ENCODE results near the gene DLG5.
"Not testable (repeated sequence)": the region's sequence is repeated elsewhere in the genome, so short reads cannot be mapped to it uniquely, and the experiment has no call there.

Gene DLG5

DNA sequence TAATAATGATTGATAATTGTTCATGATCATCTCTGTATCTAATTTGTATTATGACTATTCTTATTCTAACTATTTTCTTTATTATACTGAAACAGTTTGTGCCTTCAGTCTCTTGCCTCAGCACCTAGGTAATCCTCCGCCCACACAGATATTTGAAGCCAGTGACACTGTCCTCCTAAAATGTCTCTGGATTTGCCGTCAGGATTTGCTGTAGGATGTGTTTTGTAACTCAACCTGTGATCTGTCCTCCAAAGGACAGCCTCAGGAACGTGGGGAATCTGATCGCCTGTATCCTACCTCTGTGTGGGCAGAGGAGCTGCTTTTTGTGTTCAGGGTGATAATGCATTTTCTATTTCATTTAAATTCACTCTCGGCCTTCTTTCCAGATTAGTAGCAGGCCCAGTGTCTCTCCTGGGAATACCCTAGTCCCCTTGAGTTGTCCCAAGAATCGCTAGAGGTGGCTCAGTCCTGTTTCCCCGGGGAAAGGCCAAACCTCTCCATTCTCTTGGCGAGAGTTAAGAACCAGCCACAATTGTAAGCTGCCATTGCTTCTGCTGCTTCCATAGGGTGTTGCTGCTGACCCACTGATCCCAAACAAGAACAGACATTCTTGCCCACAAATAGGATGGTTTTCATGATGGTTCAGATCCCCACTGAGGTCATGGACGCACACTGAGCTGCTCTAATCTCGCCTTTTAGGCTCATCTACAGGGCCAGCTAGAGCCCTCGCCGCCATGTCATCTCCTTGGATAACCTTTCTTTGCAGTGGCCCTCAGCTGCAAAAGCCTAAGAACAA, 152.7 kb downstream of the DLG5 start:
- TF ChIP-seq CTCF (IDR thresholded peaks at IDR 0.05; ENCODE audit: insufficient read depth, low read length, poor library complexity, severe bottlenecking) (no peak), EZH2phosphoT487 (conservative IDR thresholded peaks at IDR 0.05; ENCODE audit: low read length) (no peak)
- Histone ChIP-seq H3K9me3 (ENCODE audit: insufficient read depth, low read length) (peaks cover 7% of the 10 kb centered on the region; the same call in 1 of the 2 replicates), H4K20me1 (ENCODE audit: low read depth, low read length) (no peaks in the 10 kb centered on the region), H3K79me2 (ENCODE audit: insufficient read depth, low read length) (no peaks in the 10 kb centered on the region), H3K4me2 (ENCODE audit: low read depth, low read length, poor library complexity, severe bottlenecking) (no peak overlapping the region), H3K9me2 (replicated peaks; ENCODE audit: insufficient read depth, low read length) (no peaks in the 10 kb centered on the region), H3K9ac (ENCODE audit: low read length) (no peak overlapping the region), H3K27ac (ENCODE audit: low read depth, low read length) (no peak overlapping the region), H3K4me3 (ENCODE audit: insufficient read depth, low read length, poor library complexity, severe bottlenecking) (no peak overlapping the region), H3F3A (ENCODE audit: insufficient read depth) (no peaks in the 10 kb centered on the region), H3K27me3 (ENCODE audit: low read length) (no peaks in the 10 kb centered on the region), H3K36me3 (ENCODE audit: low read length) (no peaks in the 10 kb centered on the region), H2AFZ (ENCODE audit: low read depth, low read length, severe bottlenecking) (no peak overlapping the region)

GRCh38 chr10:77772852-77773600, 153.5 kb downstream of the DLG5 start:
- not testable (repeated sequence) for H4K20me1 ChIP-seq (ENCODE audit: low read depth, low read length); H3K9me2 ChIP-seq (replicated peaks; ENCODE audit: insufficient read depth, low read length); H3K27ac ChIP-seq (ENCODE audit: low read depth, low read length); H3K9ac ChIP-seq (ENCODE audit: low read length); H3K4me2 ChIP-seq (ENCODE audit: low read depth, low read length, poor library complexity, severe bottlenecking); H2AFZ ChIP-seq (ENCODE audit: low read depth, low read length, severe bottlenecking); H3K79me2 ChIP-seq (ENCODE audit: insufficient read depth, low read length); H3F3A ChIP-seq (ENCODE audit: insufficient read depth); H3K4me3 ChIP-seq (ENCODE audit: insufficient read depth, low read length, poor library complexity, severe bottlenecking); H3K9me3 ChIP-seq (ENCODE audit: insufficient read depth, low read length); H3K27me3 ChIP-seq (ENCODE audit: low read length); H3K36me3 ChIP-seq (ENCODE audit: low read length)

GRCh38 chr10:77771851-77772250, 154.7 kb downstream of the DLG5 start:
- H3K4me2 ChIP-seq (ENCODE audit: low read depth, low read length, poor library complexity, severe bottlenecking), result no peak overlapping the region
- TF ChIP-seq EZH2phosphoT487 (conservative IDR thresholded peaks at IDR 0.05; ENCODE audit: low read length), result no peak
- TF ChIP-seq CTCF (IDR thresholded peaks at IDR 0.05; ENCODE audit: insufficient read depth, low read length, poor library complexity, severe bottlenecking), result no peak

GRCh38 chr10:77771450-77771849, 155.1 kb downstream of the DLG5 start:
- Histone ChIP-seq H3F3A (ENCODE audit: insufficient read depth) (no peaks in the 10 kb centered on the region), H3K27me3 (ENCODE audit: low read length) (no peaks in the 10 kb centered on the region), H3K9ac (ENCODE audit: low read length) (no peak overlapping the region), H3K79me2 (ENCODE audit: insufficient read depth, low read length) (no peaks in the 10 kb centered on the region), H3K9me3 (ENCODE audit: insufficient read depth, low read length) (peaks cover 3% of the 10 kb centered on the region; the same call in 1 of the 2 replicates), H3K27ac (ENCODE audit: low read depth, low read length) (no peak overlapping the region), H2AFZ (ENCODE audit: low read depth, low read length, severe bottlenecking) (no peak overlapping the region), H3K4me3 (ENCODE audit: insufficient read depth, low read length, poor library complexity, severe bottlenecking) (no peak overlapping the region), H3K36me3 (ENCODE audit: low read length) (no peaks in the 10 kb centered on the region), H3K4me2 (ENCODE audit: low read depth, low read length, poor library complexity, severe bottlenecking) (no peak overlapping the region), H3K9me2 (replicated peaks; ENCODE audit: insufficient read depth, low read length) (no peaks in the 10 kb centered on the region), H4K20me1 (ENCODE audit: low read depth, low read length) (no peaks in the 10 kb centered on the region)
- no peak for TF ChIP-seq CTCF (IDR thresholded peaks at IDR 0.05; ENCODE audit: insufficient read depth, low read length, poor library complexity, severe bottlenecking)
- TF ChIP-seq EZH2phosphoT487 (conservative IDR thresholded peaks at IDR 0.05; ENCODE audit: low read length), result no peak

More at GRCh38 chr10:77771851-77772250, 154.7 kb downstream of the DLG5 start:
- Histone ChIP-seq H3K4me3 (ENCODE audit: insufficient read depth, low read length, poor library complexity, severe bottlenecking) (no peak overlapping the region), H3K9me3 (ENCODE audit: insufficient read depth, low read length) (peaks cover 7% of the 10 kb centered on the region; the same call in 1 of the 2 replicates), H2AFZ (ENCODE audit: low read depth, low read length, severe bottlenecking) (no peak overlapping the region), H3K27ac (ENCODE audit: low read depth, low read length) (no peak overlapping the region), H3K9ac (ENCODE audit: low read length) (no peak overlapping the region), H3K79me2 (ENCODE audit: insufficient read depth, low read length) (no peaks in the 10 kb centered on the region), H3F3A (ENCODE audit: insufficient read depth) (no peaks in the 10 kb centered on the region), H4K20me1 (ENCODE audit: low read depth, low read length) (no peaks in the 10 kb centered on the region), H3K36me3 (ENCODE audit: low read length) (no peaks in the 10 kb centered on the region), H3K27me3 (ENCODE audit: low read length) (no peaks in the 10 kb centered on the region), H3K9me2 (replicated peaks; ENCODE audit: insufficient read depth, low read length) (no peaks in the 10 kb centered on the region)

All from SU-DHL-6 (cell line).